A549 treated with Hydrocortisone at 1 μM for 4 hours (cell line): ENCODE results near the gene SCCPDH. TPM values are rescaled to one million over a fixed set of nuclear protein-coding genes. Genes with fewer than 3 reads are reported as not detected.

Source experiments
- total RNA-seq: library from RNA; stranded (reverse); fragments of 200-300 nt; extraction: Qiagen RNA extraction; gene quantifications from 5 replicates; pipeline ENCODE4 v1.2.3, GENCODE V29; 2022

SCCPDH gene, protein sequence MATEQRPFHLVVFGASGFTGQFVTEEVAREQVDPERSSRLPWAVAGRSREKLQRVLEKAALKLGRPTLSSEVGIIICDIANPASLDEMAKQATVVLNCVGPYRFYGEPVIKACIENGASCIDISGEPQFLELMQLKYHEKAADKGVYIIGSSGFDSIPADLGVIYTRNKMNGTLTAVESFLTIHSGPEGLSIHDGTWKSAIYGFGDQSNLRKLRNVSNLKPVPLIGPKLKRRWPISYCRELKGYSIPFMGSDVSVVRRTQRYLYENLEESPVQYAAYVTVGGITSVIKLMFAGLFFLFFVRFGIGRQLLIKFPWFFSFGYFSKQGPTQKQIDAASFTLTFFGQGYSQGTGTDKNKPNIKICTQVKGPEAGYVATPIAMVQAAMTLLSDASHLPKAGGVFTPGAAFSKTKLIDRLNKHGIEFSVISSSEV
- total RNA-seq, result 44.2 to 48.6 TPM (median 46.8 TPM) in 5 replicates

GRCh38 chr1:246724016-246724730, at the start of gene SCCPDH:
Gene SCCPDH (plus strand): TSS chr1:246724409. CDS start chr1:246724423, 14 bp downstream.

Other genes starting within 250 kb of the SCCPDH start
- gene SMYD3, start 217.1 kb upstream of the SCCPDH start, total RNA-seq, result 11.5 to 14.7 TPM (median 13.1 TPM) in 5 replicates
- gene TFB2M, start 158.1 kb upstream of the SCCPDH start, total RNA-seq, result 34.1 to 41.8 TPM (median 36.4 TPM) in 5 replicates
- gene CNST, start 158.0 kb upstream of the SCCPDH start, total RNA-seq, result 6.6 to 9.9 TPM (median 9.5 TPM) in 5 replicates
- gene AHCTF1, start 207.5 kb downstream of the SCCPDH start, total RNA-seq, result 18.5 to 38.4 TPM (median 27.5 TPM) in 5 replicates